ENCODE results near the gene CALML5.

The CALML5 gene

GRCh38 chr10:5499493-5500140 is at the start of gene CALML5:
TSS of gene CALML5 (minus strand) at chr10:5499570. CDS start at chr10:5499438, 132 bp downstream.
- no peak for DNase-seq (ENCODE audit: low read depth in 2 of 2)

GRCh38 chr10:5547931-5548660 is 48.7 kb upstream of the CALML5 start:
- no peak for DNase-seq (ENCODE audit: low read depth in 2 of 2)

- no peak for DNase-seq (ENCODE audit: low read depth in 2 of 2)
These were observed 48.2 kb upstream of the CALML5 start for GRCh38 chr10:5547681-5547930.

GRCh38 chr10:5546891-5547680 is 47.7 kb upstream of the CALML5 start:
- no peak for DNase-seq (ENCODE audit: low read depth in 2 of 2)

- no peak for DNase-seq (ENCODE audit: low read depth in 2 of 2)
These were observed 46.7 kb upstream of the CALML5 start for GRCh38 chr10:5545778-5546710.

GRCh38 chr10:5545426-5545777 is 46.0 kb upstream of the CALML5 start:
- no peak for DNase-seq (ENCODE audit: low read depth in 2 of 2)

GRCh38 chr10:5545011-5545410 is 45.6 kb upstream of the CALML5 start:
- no peak for DNase-seq (ENCODE audit: low read depth in 2 of 2)

GRCh38 chr10:5544216-5544805 is 44.9 kb upstream of the CALML5 start:
- no peak for DNase-seq (ENCODE audit: low read depth in 2 of 2)

GRCh38 chr10:5543623-5544022 is 44.3 kb upstream of the CALML5 start:
- no peak for DNase-seq (ENCODE audit: low read depth in 2 of 2)

- DNase-seq (ENCODE audit: low read depth in 2 of 2): no peak
These were observed 42.7 kb upstream of the CALML5 start for GRCh38 chr10:5542100-5542499.

- no peak for DNase-seq (ENCODE audit: low read depth in 2 of 2)
These were observed 41.5 kb upstream of the CALML5 start for GRCh38 chr10:5540891-5541290.

GRCh38 chr10:5540080-5540479 is 40.7 kb upstream of the CALML5 start:
- no peak for DNase-seq (ENCODE audit: low read depth in 2 of 2)

- no peak for DNase-seq (ENCODE audit: low read depth in 2 of 2)
These were observed 39.7 kb upstream of the CALML5 start for GRCh38 chr10:5538892-5539651.

GRCh38 chr10:5538446-5538845 is 39.1 kb upstream of the CALML5 start:
- no peak for DNase-seq (ENCODE audit: low read depth in 2 of 2)

GRCh38 chr10:5537684-5538083 is 38.3 kb upstream of the CALML5 start:
- no peak for DNase-seq (ENCODE audit: low read depth in 2 of 2)

GRCh38 chr10:5536486-5537081 is 37.2 kb upstream of the CALML5 start:
- no peak for DNase-seq (ENCODE audit: low read depth in 2 of 2)

- DNase-seq (ENCODE audit: low read depth in 2 of 2): no peak
These were observed 35.8 kb upstream of the CALML5 start for GRCh38 chr10:5534880-5535856.

- no peak for DNase-seq (ENCODE audit: low read depth in 2 of 2)
These were observed 34.9 kb upstream of the CALML5 start for GRCh38 chr10:5534051-5534821.
